Naive thymus-derived CD4-positive, alpha-beta T cell (primary cell): ENCODE measurements around the gene CHAT. TPM values are rescaled to one million over a fixed set of nuclear protein-coding genes. Genes with fewer than 3 reads are reported as not detected.

Experiments used
- ATAC-seq: fragments of 150-1000 bp; cut with Tn5 transposase; 2 replicates; pipeline ENCODE4 v1.10.0; 2021; ENCODE audit warnings: mild to moderate bottlenecking, moderate library complexity
- CTCF ChIA-PET: fragments of 350-600 bp; sonication (Branson Sonifier 250); formaldehyde crosslinking; loops from one replicate; lab custom pipeline; 2021; ENCODE audit warnings: antibody characterized with exemption; lab: Charles Lee
- POLR2A ChIA-PET: fragments of 350-600 bp; sonication (Branson Sonifier 250); formaldehyde crosslinking; loops from one replicate; lab custom pipeline; 2021; ENCODE audit warnings: antibody characterized with exemption, inconsistent platforms; lab: Charles Lee
- DNase-seq, 9 donors: peaks; one replicate each; pipeline versions ENCODE4 v3.0.0 to v3.0.0-alpha.2; 2020 to 2022; ENCODE audit warnings: mixed read lengths in 1 of 9
- H3K27ac ChIP-seq: one replicate; pipeline ENCODE4 v1.7.0; 2013; ENCODE audit warnings: mild to moderate bottlenecking, low read depth, low read length, moderate library complexity
- H3K27me3 ChIP-seq, 2 donors: one replicate each; pipeline ENCODE4 v1.7.0; 2013; ENCODE audit warnings: low read length in 2 of 2, mild to moderate bottlenecking in 2 of 2, moderate library complexity in 2 of 2; ENCODE audit not compliant: control insufficient read depth in 2 of 2, insufficient read depth in 2 of 2
- H3K36me3 ChIP-seq, 3 experiments: 1 replicate in 2 of 3; 2 replicates in 1 of 3; pipeline ENCODE4 v1.7.0; 2013; ENCODE audit warnings: low read length in 3 of 3, mild to moderate bottlenecking in 3 of 3, moderate library complexity in 1 of 3; ENCODE audit not compliant: insufficient read depth in 3 of 3, control insufficient read depth in 2 of 3
- H3K4me1 ChIP-seq, 2 donors: one replicate each; pipeline ENCODE4 v1.7.0; 2013; ENCODE audit warnings: low read length in 2 of 2, mild to moderate bottlenecking in 2 of 2, moderate library complexity in 1 of 2; ENCODE audit not compliant: control insufficient read depth in 2 of 2, insufficient read depth in 2 of 2
- H3K4me3 ChIP-seq: 2 replicates; pipeline ENCODE4 v1.7.0; 2013; ENCODE audit warnings: mild to moderate bottlenecking, low read length
- H3K9me3 ChIP-seq, 3 experiments: 1 replicate in 2 of 3; 2 replicates in 1 of 3; pipeline ENCODE4 v1.7.0; 2013; ENCODE audit warnings: low read length in 3 of 3; ENCODE audit not compliant: control insufficient read depth in 2 of 3
- H3K27ac Mint-ChIP-seq, 9 donors: one replicate each; pipeline ENCODE4 v1.8.0; 2020 to 2022; ENCODE audit warnings: mixed read lengths in 9 of 9, mild to moderate bottlenecking in 8 of 9, moderate library complexity in 5 of 9, inconsistent platforms in 2 of 9
- H3K27me3 Mint-ChIP-seq, 5 donors: one replicate each; pipeline ENCODE4 v1.8.0; 2021 to 2022; ENCODE audit warnings: mixed read lengths in 5 of 5, mild to moderate bottlenecking in 1 of 5
- H3K36me3 Mint-ChIP-seq, 5 donors: one replicate each; pipeline ENCODE4 v1.8.0; 2020 to 2022; ENCODE audit warnings: mixed read lengths in 5 of 5, mild to moderate bottlenecking in 3 of 5, inconsistent platforms in 1 of 5
- H3K4me1 Mint-ChIP-seq, 7 donors: one replicate each; pipeline ENCODE4 v1.8.0; 2020 to 2022; ENCODE audit warnings: mixed read lengths in 7 of 7, mild to moderate bottlenecking in 3 of 7, inconsistent platforms in 1 of 7
- H3K4me3 Mint-ChIP-seq, 10 donors: one replicate each; pipeline ENCODE4 v1.8.0; 2020 to 2022; ENCODE audit warnings: mild to moderate bottlenecking in 10 of 10, mixed read lengths in 10 of 10, moderate library complexity in 6 of 10, inconsistent platforms in 2 of 10
- H3K9me3 Mint-ChIP-seq, 11 donors: one replicate each; pipeline ENCODE4 v1.8.0; 2020 to 2022; ENCODE audit warnings: mixed read lengths in 11 of 11, mild to moderate bottlenecking in 4 of 11, inconsistent platforms in 1 of 11, moderate library complexity in 1 of 11
- intact Hi-C, 2 donors: fragments of 100-400 bp; cut with micrococcal nuclease; formaldehyde crosslinking; loops; one replicate each; pipeline ENCODE4 v1.15.1; 2023
- polyA plus RNA-seq, 2 donors: library from polyadenylated mRNA; unstranded; fragments of 300-500 nt; fragmentation: Illumina TruSeq; gene quantifications; one replicate each; pipeline ENCODE4 v1.2.3, GENCODE V29; 2021
- total RNA-seq, 6 experiments: library from RNA in 5 of 6; stranded (reverse) in 5 of 6; gene quantifications; 1 replicate in 5 of 6; 2 replicates in 1 of 6; pipeline ENCODE4 v1.2.3 and lab custom pipeline; 2021 to 2026

CHAT gene
- total and polyA plus RNA-seq, 7 experiments from 2014 or later: not detected

DNA sequence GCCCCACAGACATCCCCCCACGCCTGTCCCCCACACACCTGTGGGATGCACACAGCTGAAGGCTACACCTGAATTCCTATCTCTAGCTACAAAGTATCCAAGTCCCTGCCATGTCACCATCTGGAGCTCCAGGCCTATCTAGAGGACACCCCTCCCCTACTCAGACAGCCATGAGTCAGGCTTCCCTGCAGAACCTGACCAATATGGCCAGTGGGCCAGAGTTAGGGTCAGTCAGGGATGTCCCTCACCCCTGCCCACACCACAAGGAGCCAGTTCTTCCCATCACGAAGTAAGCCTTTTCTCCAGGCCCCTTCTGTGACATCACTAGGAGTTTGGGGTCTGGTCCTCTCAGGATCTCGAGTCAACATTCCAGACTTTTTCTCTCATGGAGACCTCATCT is 14.3 kb upstream of the CHAT start:
- CTCF ChIA-PET: no interaction called here
- POLR2A ChIA-PET: no interaction called here
- no peaks in the 10 kb centered on the region for H3K4me1 ChIP-seq
- no peak overlapping the region for H3K4me3 ChIP-seq
- no peaks in the 10 kb centered on the region for H3K27me3 ChIP-seq
- no peak for ATAC-seq
- H3K36me3 ChIP-seq: no peaks in the 10 kb centered on the region
- Mint-ChIP-seq H3K4me3 (no peak overlapping the region), H3K27me3 (peaks cover 7 to 43% (median 39%) of the 10 kb centered on the region in 5 donors), H3K9me3 (peaks cover 0 to 4% (median 0%) of the 10 kb centered on the region in 11 donors), H3K36me3 (no peaks in the 10 kb centered on the region), H3K4me1 (peaks cover 0 to 2% (median 0%) of the 10 kb centered on the region in 7 donors), H3K27ac (no peak overlapping the region)
- H3K27ac ChIP-seq: no peak overlapping the region
- no peaks in the 10 kb centered on the region for H3K9me3 ChIP-seq
- no peak for DNase-seq
- intact Hi-C loops: no loop called here

DNA sequence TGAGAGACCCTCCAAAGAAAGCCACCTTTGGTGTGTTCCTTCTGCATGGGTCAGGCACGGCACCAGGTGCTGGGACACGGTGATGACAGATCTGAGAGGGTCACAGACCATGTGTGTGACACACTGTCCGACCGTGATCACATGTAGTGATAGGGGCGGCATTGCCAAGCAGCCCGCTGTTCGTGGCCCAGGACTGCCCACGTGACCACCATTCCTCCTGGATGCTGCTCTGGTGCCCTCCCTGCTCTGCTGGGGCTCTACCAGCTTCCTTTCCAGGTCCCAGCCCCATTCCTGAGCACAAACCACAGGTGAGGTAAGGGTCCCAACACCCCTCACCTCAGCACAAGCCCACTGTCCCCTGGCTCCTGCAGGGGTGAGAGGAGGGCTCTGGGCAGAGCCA is 13.8 kb upstream of the CHAT start:
- Mint-ChIP-seq H3K27me3 (peaks cover 6 to 46% (median 44%) of the 10 kb centered on the region in 5 donors), H3K27ac (no peak overlapping the region), H3K36me3 (peaks cover 0 to 4% (median 0%) of the 10 kb centered on the region in 5 donors), H3K4me1 (peaks cover 0 to 5% (median 0%) of the 10 kb centered on the region in 7 donors), H3K9me3 (peaks cover 0 to 5% (median 3%) of the 10 kb centered on the region in 11 donors), H3K4me3 (no peak overlapping the region)
- Histone ChIP-seq H3K4me3 (no peak overlapping the region), H3K4me1 (no peaks in the 10 kb centered on the region), H3K27ac (no peak overlapping the region), H3K27me3 (no peaks in the 10 kb centered on the region), H3K36me3 (no peaks in the 10 kb centered on the region), H3K9me3 (no peaks in the 10 kb centered on the region)
- DNase-seq (no peak), ATAC-seq (no peak)
- intact Hi-C loops: no loop called here
- CTCF ChIA-PET: no interaction called here
- POLR2A ChIA-PET: no interaction called here

DNA sequence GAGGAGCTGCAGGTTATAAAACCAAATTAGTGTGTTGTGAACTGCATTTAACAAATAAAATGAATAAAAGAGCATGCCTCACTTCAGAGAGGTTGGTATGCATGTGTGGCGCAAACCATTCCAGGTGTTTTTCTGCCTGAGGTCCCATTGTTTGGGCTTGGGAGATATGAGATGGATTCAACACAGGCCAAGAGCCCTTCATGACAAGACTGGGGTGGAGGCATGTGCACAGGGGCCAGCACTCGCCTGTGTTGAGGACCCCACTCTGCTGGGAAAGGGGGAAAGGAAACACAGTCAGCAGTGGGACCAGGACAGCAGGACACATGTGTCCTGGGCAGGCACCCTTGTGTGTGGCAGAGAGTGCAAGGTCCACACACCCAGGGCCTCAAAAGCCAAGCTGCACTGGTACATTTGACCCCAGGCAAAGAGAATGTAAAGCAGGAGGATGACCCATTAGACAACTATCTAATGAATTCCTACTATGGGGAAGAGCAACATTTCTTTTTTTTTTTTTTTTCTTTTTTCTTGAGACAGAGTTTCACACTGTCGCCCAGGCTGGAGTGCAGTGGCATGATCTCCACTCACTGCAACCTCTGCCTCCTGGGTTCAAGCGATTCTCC is 12.9 kb upstream of the CHAT start:
- Mint-ChIP-seq H3K4me3 (no peak overlapping the region), H3K4me1 (peaks cover 0 to 6% (median 0%) of the 10 kb centered on the region in 7 donors), H3K36me3 (peaks cover 0 to 9% (median 0%) of the 10 kb centered on the region in 5 donors), H3K9me3 (peaks cover 0 to 9% (median 4%) of the 10 kb centered on the region in 11 donors), H3K27me3 (peaks cover 8 to 55% (median 49%) of the 10 kb centered on the region in 5 donors), H3K27ac (no peak overlapping the region)
- Histone ChIP-seq H3K4me3 (no peak overlapping the region), H3K36me3 (no peaks in the 10 kb centered on the region), H3K27me3 (no peaks in the 10 kb centered on the region), H3K9me3 (no peaks in the 10 kb centered on the region), H3K27ac (no peak overlapping the region), H3K4me1 (no peaks in the 10 kb centered on the region)
- CTCF ChIA-PET: interaction anchor here (1.6 kb wide), 1 partner anchor 8 kb away, joined by 4 read pairs; no protein-coding TSS in a partner anchor
- POLR2A ChIA-PET: no interaction called here
- DNase-seq (no peak), ATAC-seq (no peak)
- intact Hi-C loops: no loop called here

DNA sequence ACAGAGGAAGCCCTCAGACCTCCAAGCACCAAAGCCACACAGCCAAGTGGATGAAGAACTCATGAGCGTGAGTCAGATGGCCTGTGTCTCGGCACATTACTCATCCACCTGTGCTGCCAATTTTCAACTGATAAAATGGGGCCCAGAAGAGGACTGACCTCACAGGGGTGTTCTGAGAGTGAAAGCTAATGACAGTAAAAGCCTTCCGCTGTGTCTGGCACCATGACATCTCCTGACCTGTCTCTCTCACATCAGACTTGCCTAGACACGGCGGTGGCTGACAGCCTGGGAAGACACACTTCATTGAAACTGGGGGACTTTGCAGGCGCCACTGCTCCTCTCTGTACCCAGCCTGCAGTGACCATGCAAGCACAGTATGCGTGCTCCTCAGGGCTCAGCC is 12.0 kb upstream of the CHAT start:
- Mint-ChIP-seq H3K27ac (no peak overlapping the region), H3K27me3 (peaks cover 11 to 58% (median 54%) of the 10 kb centered on the region in 5 donors), H3K4me1 (peaks cover 0 to 9% (median 3%) of the 10 kb centered on the region in 7 donors), H3K4me3 (no peak overlapping the region), H3K36me3 (peaks cover 0 to 9% (median 0%) of the 10 kb centered on the region in 5 donors), H3K9me3 (peaks cover 0 to 14% (median 4%) of the 10 kb centered on the region in 11 donors)
- no peak for DNase-seq
- H3K9me3 ChIP-seq: no peaks in the 10 kb centered on the region
- no peak overlapping the region for H3K27ac ChIP-seq
- intact Hi-C loops: no loop called here
- no peaks in the 10 kb centered on the region for H3K27me3 ChIP-seq
- H3K36me3 ChIP-seq: no peaks in the 10 kb centered on the region
- no peak for ATAC-seq
- no peaks in the 10 kb centered on the region for H3K4me1 ChIP-seq
- POLR2A ChIA-PET: no interaction called here
- CTCF ChIA-PET: interaction anchor here (1.6 kb wide), 1 partner anchor 9 kb away, joined by 4 read pairs; no protein-coding TSS in a partner anchor
- H3K4me3 ChIP-seq: no peak overlapping the region

DNA sequence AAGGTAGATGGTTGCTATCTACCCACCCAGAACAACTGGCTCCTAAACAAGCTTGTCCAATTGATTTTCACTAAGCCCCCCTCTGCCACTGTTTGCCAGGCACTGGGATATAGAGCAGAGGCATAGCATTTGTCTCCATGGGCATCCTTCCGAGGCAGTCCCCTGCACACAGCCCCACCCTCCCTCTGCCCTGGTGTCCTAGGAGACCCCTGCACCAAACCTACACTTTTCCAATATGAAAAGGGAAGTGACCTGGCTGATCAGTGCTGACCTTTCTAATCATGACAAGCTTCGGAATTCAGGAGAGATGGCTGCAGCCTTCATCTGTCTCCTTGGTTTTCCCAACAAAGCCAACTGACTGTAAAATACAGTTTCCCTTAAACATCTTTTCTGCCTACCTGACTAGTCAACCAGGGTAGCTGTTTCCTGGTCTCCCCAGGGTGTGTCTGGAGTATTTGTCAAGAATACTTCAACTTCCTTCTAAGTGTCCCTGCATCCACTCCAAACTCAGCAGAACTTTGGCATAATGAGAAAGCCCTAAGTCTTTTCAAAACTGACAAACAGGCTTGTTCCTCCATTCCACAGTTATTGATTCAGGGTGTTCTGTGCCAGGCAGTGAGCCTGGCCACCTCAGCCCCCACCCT is 11.3 kb upstream of the CHAT start:
- H3K27ac ChIP-seq: no peak overlapping the region
- H3K9me3 ChIP-seq: no peaks in the 10 kb centered on the region

DNA sequence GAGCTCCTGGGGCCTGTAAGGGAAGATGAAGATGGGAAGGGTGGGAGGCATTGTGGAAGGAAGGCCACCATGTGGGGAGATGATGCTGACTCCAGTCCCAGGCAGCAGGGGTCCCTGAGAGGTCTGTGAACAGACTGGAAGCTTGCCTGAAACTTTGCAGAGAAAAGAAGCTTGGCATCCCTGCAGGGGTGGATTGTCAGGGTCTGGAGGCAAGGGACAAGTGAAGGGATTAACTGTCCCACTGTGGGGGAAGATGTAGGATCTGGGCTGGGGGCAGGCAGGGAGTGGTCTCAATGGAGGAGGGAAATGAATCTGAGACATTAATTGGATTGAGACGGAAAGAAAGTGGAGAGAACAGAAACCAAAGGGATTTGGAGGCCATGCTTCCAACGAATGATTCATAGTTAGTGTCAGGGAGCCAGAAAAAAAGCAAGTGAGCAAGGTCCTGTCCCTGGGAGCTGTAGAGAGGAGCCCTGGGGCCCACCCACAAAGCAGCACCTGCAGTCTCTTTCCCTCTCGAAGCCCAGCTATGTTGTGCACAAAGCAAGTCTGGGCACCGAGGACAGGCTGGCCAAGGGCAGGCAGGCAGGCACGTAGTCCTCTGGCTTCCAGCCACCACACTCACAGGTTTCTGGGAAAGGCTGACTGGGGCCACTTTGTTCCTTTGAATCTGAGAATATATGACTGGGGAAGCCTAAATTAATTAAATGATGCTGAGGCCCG is 8.5 kb upstream of the CHAT start:
- ATAC-seq: no peak
- DNase-seq: no peak
- Mint-ChIP-seq H3K9me3 (peaks cover 0 to 22% (median 6%) of the 10 kb centered on the region in 11 donors), H3K4me1 (peaks cover 0 to 18% (median 8%) of the 10 kb centered on the region in 7 donors), H3K27me3 (peaks cover 36 to 79% (median 74%) of the 10 kb centered on the region in 5 donors), H3K36me3 (peaks cover 0 to 12% (median 0%) of the 10 kb centered on the region in 5 donors), H3K4me3 (no peak overlapping the region), H3K27ac (no peak overlapping the region)
- POLR2A ChIA-PET: no interaction called here
- intact Hi-C loops: no loop called here
- Histone ChIP-seq H3K9me3 (no peaks in the 10 kb centered on the region), H3K4me3 (no peak overlapping the region), H3K36me3 (no peaks in the 10 kb centered on the region), H3K4me1 (no peaks in the 10 kb centered on the region), H3K27ac (no peak overlapping the region), H3K27me3 (peaks cover 0 to 4% of the 10 kb centered on the region in 2 donors)
- CTCF ChIA-PET: no interaction called here

More for the DNA sequence above, 11.3 kb upstream of the CHAT start:
- peaks cover 15 to 65% (median 61%) of the 10 kb centered on the region in 5 donors for H3K27me3 Mint-ChIP-seq
- Histone ChIP-seq H3K4me1 (no peaks in the 10 kb centered on the region), H3K36me3 (no peaks in the 10 kb centered on the region), H3K27me3 (no peaks in the 10 kb centered on the region), H3K4me3 (no peak overlapping the region)
- no peak overlapping the region for H3K27ac Mint-ChIP-seq
- intact Hi-C loops: no loop called here
- peaks cover 0 to 15% (median 4%) of the 10 kb centered on the region in 11 donors for H3K9me3 Mint-ChIP-seq
- H3K36me3 Mint-ChIP-seq: peaks cover 0 to 9% (median 0%) of the 10 kb centered on the region in 5 donors
- DNase-seq (no peak), ATAC-seq (no peak)
- ChIA-PET CTCF (interaction anchor here (1.6 kb wide), 1 partner anchor 9 kb away, joined by 4 read pairs; no protein-coding TSS in a partner anchor), POLR2A (no interaction called here)
- H3K4me3 Mint-ChIP-seq: no peak overlapping the region
- H3K4me1 Mint-ChIP-seq: peaks cover 0 to 16% (median 4%) of the 10 kb centered on the region in 7 donors
